ENCODE results near the gene RPIA.

DNA sequence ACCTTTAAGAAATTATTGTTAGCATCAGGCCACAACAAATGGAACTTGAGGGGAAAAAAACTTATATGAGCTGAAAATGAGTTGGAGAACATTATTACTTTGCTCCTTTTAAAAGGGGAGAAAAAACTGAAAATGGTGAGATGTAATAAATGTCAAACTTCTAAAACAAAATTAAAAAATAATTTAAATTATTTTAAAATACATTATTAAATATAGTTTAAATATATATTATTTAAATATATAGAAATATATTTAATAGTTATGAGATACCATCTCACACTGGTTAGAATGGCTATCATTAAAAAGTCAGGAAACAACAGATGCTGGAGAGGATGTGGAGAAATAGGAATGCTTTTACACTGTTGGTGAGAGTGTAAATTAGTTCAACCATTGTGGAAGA, 28.9 kb downstream of the RPIA start:
- TF ChIP-seq, protein P1, sequence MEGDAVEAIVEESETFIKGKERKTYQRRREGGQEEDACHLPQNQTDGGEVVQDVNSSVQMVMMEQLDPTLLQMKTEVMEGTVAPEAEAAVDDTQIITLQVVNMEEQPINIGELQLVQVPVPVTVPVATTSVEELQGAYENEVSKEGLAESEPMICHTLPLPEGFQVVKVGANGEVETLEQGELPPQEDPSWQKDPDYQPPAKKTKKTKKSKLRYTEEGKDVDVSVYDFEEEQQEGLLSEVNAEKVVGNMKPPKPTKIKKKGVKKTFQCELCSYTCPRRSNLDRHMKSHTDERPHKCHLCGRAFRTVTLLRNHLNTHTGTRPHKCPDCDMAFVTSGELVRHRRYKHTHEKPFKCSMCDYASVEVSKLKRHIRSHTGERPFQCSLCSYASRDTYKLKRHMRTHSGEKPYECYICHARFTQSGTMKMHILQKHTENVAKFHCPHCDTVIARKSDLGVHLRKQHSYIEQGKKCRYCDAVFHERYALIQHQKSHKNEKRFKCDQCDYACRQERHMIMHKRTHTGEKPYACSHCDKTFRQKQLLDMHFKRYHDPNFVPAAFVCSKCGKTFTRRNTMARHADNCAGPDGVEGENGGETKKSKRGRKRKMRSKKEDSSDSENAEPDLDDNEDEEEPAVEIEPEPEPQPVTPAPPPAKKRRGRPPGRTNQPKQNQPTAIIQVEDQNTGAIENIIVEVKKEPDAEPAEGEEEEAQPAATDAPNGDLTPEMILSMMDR (IDR thresholded peaks at IDR 0.05) = no peak
- TF ChIP-seq POLR2A (IDR thresholded peaks at IDR 0.05) = no peak
